Endothelial cell of umbilical vein (primary cell): ENCODE results near the gene SMS. TPM values are rescaled to one million over a fixed set of nuclear protein-coding genes. Genes with fewer than 3 reads are reported as not detected.

Source experiments
- BruUV-seq: library from RNA; stranded (reverse); fragments of 400-500 nt; replicated peaks from 2 replicates; lab custom pipeline; 2021; lab: Mats Ljungman, UMichigan
- CTCF ChIA-PET: fragments of 300-600, 350-600 bp; sonication (Branson Sonifier 250); formaldehyde crosslinking; loops from one replicate; lab custom pipeline; 2021; ENCODE audit warnings: antibody characterized with exemption, inconsistent platforms; lab: Charles Lee
- POLR2A ChIA-PET: fragments of 300-600, 350-600 bp; sonication (Branson Sonifier 250); formaldehyde crosslinking; loops from one replicate; lab custom pipeline; 2021; ENCODE audit warnings: antibody characterized with exemption, inconsistent platforms; lab: Charles Lee
- DNase-seq: peaks from one replicate; pipeline ENCODE4 v3.0.0-alpha.2; 2011; ENCODE audit warnings: low read depth, low spot score
- FAIRE-seq: peaks from 2 replicates; lab custom pipeline; 2011; peaks lifted over from hg19 to GRCh38; lab: Jason Lieb, UNC
- H2AFZ ChIP-seq: 2 replicates; pipeline ENCODE4 v1.6.0; 2012; ENCODE audit warnings: low read depth, low read length, control low read depth, inconsistent platforms
- H3K27ac ChIP-seq: 2 replicates; pipeline ENCODE4 v1.5.1; 2011; ENCODE audit warnings: low read depth, mild to moderate bottlenecking, control low read depth, low read length, moderate library complexity; ENCODE audit not compliant: insufficient read depth
- H3K27me3 ChIP-seq, 2 experiments: 2 replicates each; pipeline versions ENCODE4 v1.6.0 to v1.6.1; 2011; ENCODE audit warnings: low read length in 2 of 2, mixed read lengths in 1 of 2; ENCODE audit not compliant: control insufficient read depth in 2 of 2, insufficient read depth in 2 of 2
- H3K36me3 ChIP-seq, 2 experiments: 2 replicates in 1 of 2; 3 replicates in 1 of 2; pipeline ENCODE4 v1.5.1; 2011; ENCODE audit warnings: low read length in 2 of 2, mild to moderate bottlenecking in 1 of 2, moderate library complexity in 1 of 2; ENCODE audit not compliant: control insufficient read depth in 2 of 2, insufficient read depth in 2 of 2; ENCODE audit errors: extremely low read depth in 1 of 2
- H3K4me1 ChIP-seq: 3 replicates; pipeline ENCODE4 v1.5.1; 2011; ENCODE audit warnings: mild to moderate bottlenecking, low read length; ENCODE audit not compliant: control insufficient read depth, insufficient read depth; ENCODE audit errors: extremely low read depth
- H3K4me2 ChIP-seq: 2 replicates; pipeline ENCODE4 v1.6.1; 2011; ENCODE audit warnings: low read length, control low read depth, mixed read lengths; ENCODE audit not compliant: insufficient read depth
- H3K4me3 ChIP-seq, 3 experiments: fragments of 200-600 bp in 1 of 3; sonication (generic), shearing (Covaris generic) in 1 of 3; replicated peaks in 1 of 3; 2 replicates each; pipeline ENCODE4 v1.5.1; 2011 to 2016; ENCODE audit warnings: control low read depth in 3 of 3, low read length in 3 of 3, mild to moderate bottlenecking in 2 of 3, inconsistent platforms in 1 of 3, low read depth in 1 of 3, moderate library complexity in 1 of 3; ENCODE audit not compliant: insufficient read depth in 1 of 3
- H3K79me2 ChIP-seq: 2 replicates; pipeline ENCODE4 v1.6.0; 2012; ENCODE audit warnings: low read length, inconsistent platforms; ENCODE audit not compliant: control insufficient read depth, insufficient read depth
- H3K9ac ChIP-seq: replicated peaks from 2 replicates; pipeline ENCODE3; 2011; ENCODE audit warnings: low read length, control low read depth; ENCODE audit not compliant: insufficient read depth; ENCODE audit errors: extremely low read depth
- H3K9me1 ChIP-seq: replicated peaks from 3 replicates; pipeline ENCODE4 v1.6.0; 2011; ENCODE audit warnings: mild to moderate bottlenecking, low read length; ENCODE audit not compliant: control insufficient read depth, insufficient read depth; ENCODE audit errors: extremely low read depth
- H3K9me3 ChIP-seq: replicated peaks from 2 replicates; pipeline ENCODE4 v1.5.1; 2012; ENCODE audit warnings: low read length, inconsistent platforms; ENCODE audit not compliant: control insufficient read depth, insufficient read depth
- H4K20me1 ChIP-seq: replicated peaks from 2 replicates; pipeline ENCODE3; 2011; ENCODE audit warnings: mild to moderate bottlenecking, low read length; ENCODE audit not compliant: control insufficient read depth, insufficient read depth; ENCODE audit errors: extremely low read depth
- EZH2 ChIP-seq: IDR thresholded peaks from 2 replicates; pipeline ENCODE4 v1.6.1; 2012; ENCODE audit warnings: borderline replicate concordance, low read depth, mild to moderate bottlenecking, moderate library complexity, low read length, inconsistent platforms; ENCODE audit not compliant: severe bottlenecking
- POLR2AphosphoS5 ChIP-seq: IDR thresholded peaks from 2 replicates; pipeline ENCODE4 v1.6.1; 2012; ENCODE audit warnings: low read depth, mild to moderate bottlenecking, control low read depth, low read length, moderate library complexity; ENCODE audit not compliant: insufficient read depth
- dilution Hi-C: fragments of 300-500 bp; cut with MboI; formaldehyde crosslinking; loops from one replicate; pipeline ENCODE4 v1.15.0; 2019; ENCODE audit warnings: low sequenced_read_pairs; ENCODE audit not compliant: extremely low pct_ligation_motif_present
- intact Hi-C: fragments of 100-400 bp; cut with micrococcal nuclease; formaldehyde crosslinking; loops from one replicate; pipeline ENCODE4 v1.10.0; 2022
- polyA plus RNA-seq, 4 experiments: library from polyadenylated mRNA; depleted of rRNA in 3 of 4; stranded (reverse) in 3 of 4; unstranded in 1 of 4; fragments of >200 nt; gene quantifications; 2 replicates each; pipeline versions ENCODE4 v1.2.1 to v1.2.3, GENCODE V29; 2011 to 2012; ENCODE audit warnings: missing spikeins in 1 of 4
- total RNA-seq: library from RNA; stranded (reverse); gene quantifications from 2 replicates; pipeline ENCODE4 v1.2.3, GENCODE V29; 2021
- TF ChIP-seq, protein P1 (sequence below), 2 donors: IDR thresholded peaks; 1 replicate in 1 of 2; 2 replicates in 1 of 2; pipeline ENCODE4 v1.5.1; 2011; ENCODE audit warnings: low read length in 2 of 2, mild to moderate bottlenecking in 2 of 2, moderate library complexity in 2 of 2, control low read depth in 1 of 2, inconsistent platforms in 1 of 2, low read depth in 1 of 2; ENCODE audit not compliant: insufficient read depth in 1 of 2; ENCODE audit errors: extremely low read depth in 1 of 2
- TF ChIP-seq, protein P2 (sequence below): IDR thresholded peaks from 2 replicates; pipeline ENCODE4 v1.6.1; 2011; ENCODE audit not compliant: insufficient read depth, insufficient read length

The SMS gene
- total and polyA plus RNA-seq, 2 donors (not counting 3 experiments of a cell fraction or from before 2014, with no cell fraction given), result 57.1 to 173 TPM

DNA sequence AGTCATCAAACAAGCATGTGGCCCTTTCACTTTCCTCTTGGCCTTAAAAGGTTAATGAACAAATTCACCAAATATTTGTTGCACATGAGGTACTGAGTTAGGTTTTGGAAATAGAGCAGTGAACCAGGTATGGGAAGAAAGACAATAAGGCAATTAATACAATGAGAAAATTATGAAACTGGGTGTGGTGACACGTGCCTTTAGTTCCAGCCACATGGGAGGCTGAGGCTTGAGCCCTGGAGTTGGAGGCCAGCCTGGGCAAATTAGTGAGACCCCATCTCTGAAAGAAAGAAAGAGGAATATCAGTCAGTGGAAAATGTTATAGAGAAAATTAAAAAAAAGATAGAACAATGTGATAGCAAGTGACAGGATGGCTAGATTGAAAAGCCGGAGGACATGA, 99.7 kb downstream of the SMS start:
- no peaks in the 10 kb centered on the region for H3K27me3 ChIP-seq
- no peaks in the 10 kb centered on the region for H3K4me1 ChIP-seq
- dilution Hi-C loops, result no loop called here
- DNase-seq (no peak), FAIRE-seq (no peak)
- H3K36me3 ChIP-seq, result no peaks in the 10 kb centered on the region
- H3K79me2 ChIP-seq, result no peaks in the 10 kb centered on the region
- ChIA-PET POLR2A (no interaction called here), CTCF (no interaction called here)
- intact Hi-C loops, result no loop called here
- H3K4me2 ChIP-seq, result no peak overlapping the region
- no peak for TF ChIP-seq POLR2AphosphoS5
- no peak for TF ChIP-seq EZH2
- TF ChIP-seq, protein P1, sequence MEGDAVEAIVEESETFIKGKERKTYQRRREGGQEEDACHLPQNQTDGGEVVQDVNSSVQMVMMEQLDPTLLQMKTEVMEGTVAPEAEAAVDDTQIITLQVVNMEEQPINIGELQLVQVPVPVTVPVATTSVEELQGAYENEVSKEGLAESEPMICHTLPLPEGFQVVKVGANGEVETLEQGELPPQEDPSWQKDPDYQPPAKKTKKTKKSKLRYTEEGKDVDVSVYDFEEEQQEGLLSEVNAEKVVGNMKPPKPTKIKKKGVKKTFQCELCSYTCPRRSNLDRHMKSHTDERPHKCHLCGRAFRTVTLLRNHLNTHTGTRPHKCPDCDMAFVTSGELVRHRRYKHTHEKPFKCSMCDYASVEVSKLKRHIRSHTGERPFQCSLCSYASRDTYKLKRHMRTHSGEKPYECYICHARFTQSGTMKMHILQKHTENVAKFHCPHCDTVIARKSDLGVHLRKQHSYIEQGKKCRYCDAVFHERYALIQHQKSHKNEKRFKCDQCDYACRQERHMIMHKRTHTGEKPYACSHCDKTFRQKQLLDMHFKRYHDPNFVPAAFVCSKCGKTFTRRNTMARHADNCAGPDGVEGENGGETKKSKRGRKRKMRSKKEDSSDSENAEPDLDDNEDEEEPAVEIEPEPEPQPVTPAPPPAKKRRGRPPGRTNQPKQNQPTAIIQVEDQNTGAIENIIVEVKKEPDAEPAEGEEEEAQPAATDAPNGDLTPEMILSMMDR (IDR thresholded peaks at IDR 0.05; ENCODE audit: extremely low read depth in 1 of 2, insufficient read depth in 1 of 2, low read depth in 1 of 2, low read length in 2 of 2), result no peak
- TF ChIP-seq, protein P2, sequence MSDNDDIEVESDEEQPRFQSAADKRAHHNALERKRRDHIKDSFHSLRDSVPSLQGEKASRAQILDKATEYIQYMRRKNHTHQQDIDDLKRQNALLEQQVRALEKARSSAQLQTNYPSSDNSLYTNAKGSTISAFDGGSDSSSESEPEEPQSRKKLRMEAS, result no peak
- H4K20me1 ChIP-seq, result no peaks in the 10 kb centered on the region
- H3K27ac ChIP-seq, result no peak overlapping the region
- H3K9ac ChIP-seq, result no peak overlapping the region
- H3K9me3 ChIP-seq, result no peaks in the 10 kb centered on the region
- BruUV-seq, result no TSS peak
- H3K4me3 ChIP-seq, result no peak overlapping the region
- no peak overlapping the region for H2AFZ ChIP-seq
- no peaks in the 10 kb centered on the region for H3K9me1 ChIP-seq
